SK-N-DZ (cell line): Measurements from ENCODE around the gene GAMT.
"Not testable (repeated sequence)": the region's sequence is repeated elsewhere in the genome, so short reads cannot be mapped to it uniquely, and the experiment has no call there.

Source experiments
- DNase-seq: peaks from one replicate; pipeline ENCODE4 v3.0.0-alpha.2; 2015; ENCODE audit warnings: low spot score

The GAMT gene

GRCh38 chr19:1434040-1434366 lies 32.7 kb upstream of the GAMT start:
- DNase-seq = no peak

- no peak for DNase-seq
Measured at GRCh38 chr19:1433119-1434039, 32.0 kb upstream of the GAMT start.

DNA sequence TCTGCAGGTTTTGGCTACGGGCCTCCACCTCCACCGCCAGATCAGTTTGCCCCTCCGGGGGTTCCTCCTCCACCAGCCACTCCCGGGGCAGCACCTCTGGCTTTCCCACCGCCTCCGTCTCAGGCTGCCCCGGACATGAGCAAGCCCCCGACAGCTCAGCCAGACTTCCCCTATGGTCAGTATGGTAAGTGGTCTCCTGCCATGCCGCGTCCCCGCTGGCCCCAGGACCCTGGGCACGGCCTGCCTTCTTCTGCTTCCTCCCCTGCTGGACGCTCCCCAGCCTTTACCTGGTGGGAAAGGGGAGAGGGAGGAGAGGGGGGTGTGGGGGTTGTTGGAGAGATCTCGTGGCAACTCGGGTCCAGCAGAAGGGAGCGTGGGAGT lies 31.2 kb upstream of the GAMT start:
- no peak for DNase-seq

- no peak for DNase-seq
Measured at GRCh38 chr19:1431759-1432506, 30.6 kb upstream of the GAMT start.

- DNase-seq = no peak
Measured at GRCh38 chr19:1430246-1430645, 28.9 kb upstream of the GAMT start.

DNA sequence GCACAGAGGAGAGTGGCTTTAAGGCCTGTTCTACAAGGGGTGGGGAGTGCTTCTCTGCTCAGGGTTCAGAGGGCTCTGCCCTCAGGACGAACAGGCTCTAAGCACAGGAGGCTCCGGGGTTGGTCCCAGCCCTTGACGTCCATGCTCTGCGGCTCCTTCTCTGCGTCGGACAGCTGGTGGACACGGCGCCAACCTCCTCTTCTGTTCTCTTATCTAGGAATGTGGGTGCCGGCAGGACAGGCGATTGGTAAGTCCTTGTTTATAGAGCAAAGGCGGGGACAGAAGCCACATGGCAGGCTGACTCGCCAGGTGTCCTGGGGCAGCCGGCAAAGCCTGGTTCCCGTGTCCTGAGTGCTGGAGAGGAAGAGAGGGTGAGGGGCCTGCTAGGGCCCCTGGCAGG lies 28.4 kb upstream of the GAMT start:
- DNase-seq = no peak

- no peak for DNase-seq
Measured at GRCh38 chr19:1428738-1429391, 27.5 kb upstream of the GAMT start.

DNA sequence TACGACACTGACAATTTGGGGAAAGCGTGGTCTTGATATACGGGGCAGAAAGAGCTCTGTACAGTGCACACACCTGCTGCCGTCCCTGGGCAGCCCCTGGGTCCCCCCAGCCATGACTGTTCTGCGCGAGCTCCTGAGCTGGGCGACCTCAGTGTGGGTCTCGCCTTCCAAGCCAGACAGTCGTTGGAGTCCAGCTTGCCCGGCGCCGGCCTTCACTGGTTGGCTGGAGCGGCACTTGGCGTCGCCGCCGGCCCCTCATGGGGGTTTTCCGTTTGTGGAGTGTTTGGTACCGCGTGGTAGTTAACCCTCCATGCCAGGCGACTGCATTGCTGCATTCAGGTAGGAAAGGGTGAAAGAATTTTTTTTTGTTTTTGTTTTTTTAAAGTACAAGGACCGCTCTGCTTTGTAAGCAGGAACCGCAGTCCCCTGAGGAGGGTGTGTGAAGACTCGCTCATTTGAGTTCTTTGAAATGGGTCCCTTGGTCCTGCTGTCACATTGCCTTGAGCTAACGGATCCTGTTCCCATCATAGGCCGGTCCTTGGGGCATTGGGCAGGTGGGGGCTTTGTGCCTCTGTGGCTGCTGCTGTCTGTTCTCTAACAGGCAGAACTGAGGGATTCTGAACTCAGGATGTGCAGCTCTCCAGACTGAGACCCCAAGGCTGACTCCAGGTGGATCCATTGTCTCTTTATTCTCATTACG lies 26.0 kb upstream of the GAMT start:
- no peak for DNase-seq

DNA sequence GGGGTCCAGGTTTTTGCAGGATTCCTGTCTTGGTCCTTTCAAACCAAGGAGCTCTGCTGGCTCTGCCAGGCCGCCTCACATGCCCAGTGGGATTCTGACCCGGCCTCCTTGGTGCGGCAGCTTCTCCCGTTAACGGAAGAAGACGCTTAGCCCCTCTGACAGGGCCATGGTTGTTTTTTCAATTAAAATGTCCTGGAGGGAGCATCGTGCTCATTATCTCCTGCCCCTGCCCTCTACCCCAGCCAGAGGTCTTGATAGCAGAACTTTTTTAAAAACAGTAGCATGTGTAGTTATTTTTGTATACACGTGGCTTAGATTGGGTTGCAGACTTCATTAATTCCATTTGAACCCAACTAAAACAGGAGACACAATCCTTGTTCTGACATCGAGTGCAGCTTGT lies 25.4 kb upstream of the GAMT start:
- DNase-seq = no peak

DNA sequence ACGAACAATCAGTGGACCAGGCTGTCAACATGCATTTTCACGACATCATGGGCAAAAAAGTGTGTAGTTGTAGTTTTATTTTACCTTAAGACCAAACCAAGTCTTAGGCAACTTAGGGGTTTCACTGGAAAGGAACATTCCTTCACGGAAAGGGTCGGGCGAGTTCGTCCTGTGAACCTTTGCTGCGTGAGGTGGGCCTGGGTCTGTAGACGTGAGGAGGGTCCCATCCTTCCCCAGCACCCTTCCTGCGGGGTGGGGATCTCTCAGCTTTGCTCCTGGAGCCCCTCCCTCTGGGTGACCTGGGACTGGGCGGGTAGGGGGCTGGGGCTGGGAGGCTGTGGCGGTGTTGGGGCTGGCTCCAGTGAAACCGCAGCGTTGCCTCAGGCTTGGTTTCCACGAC lies 24.6 kb upstream of the GAMT start:
- no peak for DNase-seq

GRCh38 chr19:1425102-1425837 lies 23.9 kb upstream of the GAMT start:
- no peak for DNase-seq

GRCh38 chr19:1424192-1424955 lies 23.0 kb upstream of the GAMT start:
- DNase-seq = peak; percentile 56

GRCh38 chr19:1423436-1424191 lies 22.3 kb upstream of the GAMT start:
- no peak for DNase-seq

GRCh38 chr19:1422943-1423342 lies 21.6 kb upstream of the GAMT start:
- no peak for DNase-seq

- no peak for DNase-seq
Measured at GRCh38 chr19:1422360-1422759, 21.0 kb upstream of the GAMT start.

- DNase-seq = no peak
Measured at GRCh38 chr19:1421958-1422305, 20.6 kb upstream of the GAMT start.

DNA sequence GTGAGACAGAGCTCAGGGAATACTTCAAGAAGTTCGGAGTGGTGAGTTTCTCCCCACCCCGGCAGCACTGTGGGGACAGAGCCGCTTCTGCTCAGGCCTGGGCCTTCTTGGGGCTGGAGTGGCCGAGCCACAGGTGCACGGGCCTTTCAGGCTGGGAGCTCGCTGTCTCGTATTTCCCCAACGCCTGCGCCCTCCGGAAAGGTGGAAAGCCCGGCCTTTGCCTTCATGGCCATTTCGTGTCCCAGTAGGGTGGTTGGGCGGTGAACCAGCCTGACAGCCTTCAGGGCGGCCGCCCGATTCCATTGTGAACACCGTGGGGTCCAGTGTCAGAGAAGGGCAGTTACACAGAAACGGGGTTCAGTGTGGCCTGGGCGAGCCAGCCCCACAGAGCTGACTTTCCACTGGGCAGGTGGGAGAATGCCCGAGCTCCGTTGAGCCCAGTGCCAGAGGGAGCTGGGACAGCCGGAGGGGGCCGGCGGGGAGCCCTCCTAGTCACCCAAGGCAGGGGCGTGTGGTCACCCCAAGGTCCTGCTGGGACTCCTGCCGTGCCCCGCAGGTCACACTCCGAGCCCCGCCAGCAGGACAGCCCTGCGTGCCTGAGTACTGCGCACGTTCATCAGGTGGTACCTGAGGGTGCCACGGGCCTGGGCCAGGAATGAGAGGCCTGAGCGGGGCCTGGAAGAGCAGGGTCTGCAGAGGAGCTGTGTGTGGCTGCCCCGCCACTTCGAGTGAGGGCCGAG lies 20.0 kb upstream of the GAMT start:
- DNase-seq = no peak

GRCh38 chr19:1420590-1420989 lies 19.2 kb upstream of the GAMT start:
- no peak for DNase-seq

- not testable (repeated sequence) for DNase-seq
Measured at GRCh38 chr19:1420085-1420484, 18.7 kb upstream of the GAMT start.
